Cerebellar cortex (tissue), 1 donor: ENCODE measurements around the gene KLF4.

ENCODE experiments used
- DNase-seq: peaks from one replicate; pipeline ENCODE4 v3.0.0-alpha.2; 2015; ENCODE audit warnings: low spot score

The KLF4 gene

DNA sequence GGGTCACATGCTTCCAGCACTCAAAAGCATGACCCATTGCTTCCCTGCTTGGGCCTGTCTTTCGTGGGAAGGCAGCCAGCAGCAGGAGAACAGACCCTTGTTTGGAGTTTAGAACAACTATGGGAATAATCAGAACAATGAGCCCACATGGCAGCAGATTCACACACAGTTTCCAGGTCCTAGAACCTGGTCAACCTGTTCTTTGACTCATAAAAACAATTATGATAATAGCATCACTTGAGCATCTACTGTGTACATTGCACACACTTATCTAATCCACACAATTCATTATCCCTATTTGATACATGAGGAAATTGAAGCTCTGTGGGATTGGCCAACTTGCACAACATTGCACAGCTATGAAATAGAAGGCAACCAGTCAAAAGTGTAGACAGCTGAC is 41.7 kb downstream of the KLF4 start:
- no peak for DNase-seq

DNA sequence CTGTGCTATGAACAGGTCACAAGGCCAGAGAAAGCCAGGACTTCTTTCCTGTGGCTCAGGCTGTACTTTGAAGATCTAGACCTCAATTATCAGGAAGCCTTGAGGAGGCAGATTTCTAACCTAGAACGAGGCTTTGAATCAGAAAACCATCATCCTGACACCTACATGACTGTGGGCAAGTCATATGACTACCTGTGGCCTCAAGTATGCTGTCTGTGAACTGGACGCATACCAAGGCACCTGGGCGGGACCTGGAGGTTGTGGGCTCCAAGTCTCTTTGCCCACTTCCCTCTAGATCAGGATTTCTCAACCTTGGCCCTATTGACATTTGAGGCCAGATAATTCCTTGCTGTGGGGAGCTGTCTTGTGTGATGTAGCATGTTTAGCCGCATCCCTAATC is 42.5 kb downstream of the KLF4 start:
- no peak for DNase-seq

DNA sequence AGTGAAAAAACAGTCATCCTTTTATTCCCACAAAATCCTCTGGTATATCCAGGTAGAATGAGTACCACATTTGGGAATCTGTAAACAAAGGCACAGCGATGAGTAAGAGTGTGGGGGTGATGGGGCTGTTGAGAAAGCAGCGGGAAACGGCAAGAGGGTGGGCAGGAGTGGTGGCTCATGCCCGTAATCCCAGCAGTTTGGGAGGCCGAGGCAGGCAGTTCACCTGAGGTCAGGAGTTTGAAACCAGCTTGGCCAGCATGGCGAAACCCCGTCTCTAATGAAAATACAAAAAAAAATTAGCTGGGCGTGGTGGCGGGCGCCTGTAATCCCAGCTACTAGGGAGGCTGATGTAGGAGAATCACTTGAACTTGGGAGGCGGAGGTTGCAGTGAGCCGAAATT is 43.1 kb downstream of the KLF4 start:
- DNase-seq = no peak

DNA sequence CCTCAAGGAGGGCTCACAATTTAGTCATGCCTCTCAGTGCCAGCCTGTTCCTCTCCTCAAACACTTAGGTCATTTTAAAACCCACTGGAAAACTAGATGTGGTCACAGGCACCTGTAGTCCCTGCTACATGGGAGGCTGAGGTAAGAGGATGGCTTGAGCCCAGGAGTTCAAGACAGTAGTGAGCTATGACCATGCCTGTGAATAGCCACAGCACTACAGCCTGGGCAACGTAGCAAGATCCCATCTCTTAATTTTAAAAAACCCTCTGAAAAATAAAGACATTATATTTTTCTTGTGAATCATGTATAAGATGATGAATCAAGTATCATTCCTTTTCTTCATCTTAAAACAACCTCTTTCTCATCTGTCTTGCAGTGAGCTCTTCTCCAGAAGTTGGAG is 45.8 kb downstream of the KLF4 start:
- no peak for DNase-seq

DNA sequence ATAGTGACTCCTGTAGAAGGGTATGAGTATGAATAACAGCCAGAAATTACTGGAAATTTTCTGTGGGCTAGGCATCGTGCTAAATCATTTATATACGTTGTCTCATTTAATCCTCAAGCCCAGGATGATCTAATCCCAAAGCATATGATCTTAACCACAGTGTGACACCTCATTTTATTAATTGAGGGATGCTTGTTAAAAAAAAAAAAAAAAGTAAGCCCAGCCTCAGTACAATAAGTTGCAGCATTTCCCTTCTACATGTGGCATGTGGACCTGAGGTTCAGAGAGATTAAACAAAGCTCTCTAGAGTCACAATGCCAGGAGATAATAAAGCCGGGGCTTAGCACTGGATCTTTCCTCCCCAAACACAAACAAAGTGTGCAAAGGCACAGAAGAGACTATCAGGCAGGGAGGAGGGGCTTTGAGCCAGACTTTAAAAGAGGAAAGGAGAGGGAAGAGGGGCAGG is 49.5 kb downstream of the KLF4 start:
- no peak for DNase-seq

DNA sequence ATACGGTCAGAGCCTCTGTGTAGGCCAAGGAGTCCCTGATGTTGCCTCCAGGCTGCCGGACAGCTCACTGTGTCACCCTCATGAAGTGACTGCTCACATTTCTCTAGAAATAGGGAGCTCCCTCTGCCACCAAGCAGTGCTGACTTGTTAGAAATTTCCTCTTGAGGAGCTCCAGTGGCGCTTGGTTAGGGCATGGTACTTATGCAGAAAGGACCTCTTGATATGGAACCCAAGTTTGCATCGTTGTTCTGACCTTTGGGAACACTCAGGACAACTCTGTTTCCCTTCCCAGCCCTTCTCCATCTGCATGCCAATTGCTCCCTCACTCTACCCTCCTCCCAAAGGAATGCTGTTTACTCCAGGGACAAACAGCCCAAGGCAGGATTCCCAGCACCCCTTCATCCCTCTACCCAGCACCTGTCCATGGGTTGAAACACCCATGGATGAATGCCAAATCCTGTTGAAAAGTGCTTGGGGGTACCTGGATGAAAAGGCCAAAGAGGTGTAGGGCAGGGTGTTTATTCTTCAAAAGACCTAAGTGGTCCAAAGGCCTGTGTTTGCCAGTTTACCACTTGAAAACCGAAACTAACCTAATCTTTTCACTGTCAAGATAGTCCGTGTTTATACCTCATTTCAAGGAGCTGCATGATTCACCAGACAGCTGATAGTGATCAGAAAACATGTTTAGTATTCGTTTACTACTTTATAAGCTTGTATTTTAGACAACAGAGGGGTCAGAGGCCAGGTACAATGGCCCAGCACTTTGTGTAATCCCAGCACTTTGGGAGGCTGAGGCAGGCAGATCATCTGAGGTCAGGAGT is 51.1 kb downstream of the KLF4 start:
- no peak for DNase-seq

DNA sequence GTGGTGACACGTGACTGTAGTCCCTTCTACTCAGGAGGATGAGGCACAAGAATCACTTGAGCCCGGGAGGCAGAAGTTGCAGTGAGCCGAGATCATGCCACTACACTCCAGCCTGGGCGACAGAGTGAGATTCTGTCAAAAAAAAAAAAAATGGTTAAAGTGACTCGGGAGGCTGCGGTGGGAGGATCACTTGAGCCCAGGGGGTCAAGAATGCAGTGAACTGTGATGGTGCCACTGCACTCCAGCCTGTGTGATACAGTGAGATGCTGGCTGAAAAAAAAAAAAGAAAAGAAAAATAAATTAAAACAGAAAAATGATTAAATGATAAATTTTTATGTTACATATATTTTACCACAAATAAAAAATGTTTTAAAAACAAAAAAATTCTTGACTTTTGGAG is 51.9 kb downstream of the KLF4 start:
- no peak for DNase-seq

DNA sequence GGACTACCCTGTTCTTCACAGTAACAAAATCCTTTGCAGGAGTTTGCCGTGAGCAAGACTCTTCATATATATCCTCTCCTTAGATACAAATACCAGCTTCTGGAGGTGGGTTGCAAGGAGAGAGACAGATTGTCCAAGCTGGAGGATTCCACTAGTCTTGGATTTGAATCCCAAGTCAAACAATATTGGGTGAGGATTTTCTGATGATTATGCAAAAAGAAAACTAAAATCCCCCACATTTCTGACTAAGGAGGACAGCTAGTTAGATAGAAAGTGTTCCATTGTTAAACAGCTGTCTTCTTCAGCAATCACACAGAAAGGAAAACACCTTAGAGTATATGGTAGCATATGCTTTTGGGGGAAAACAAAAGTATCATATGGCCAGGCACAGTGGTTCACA is 54.2 kb downstream of the KLF4 start:
- no peak for DNase-seq
